HT-29 (cell line): ENCODE results near the gene HJV. TPM values are rescaled to one million over a fixed set of nuclear protein-coding genes. Genes with fewer than 3 reads are reported as not detected.
"Not testable (repeated sequence)": the region's sequence is repeated elsewhere in the genome, so short reads cannot be mapped to it uniquely, and the experiment has no call there.

Experiments used
- DNase-seq: peaks from one replicate; pipeline ENCODE4 v3.0.0-alpha.2; 2015; ENCODE audit warnings: low spot score
- total RNA-seq: library from RNA; depleted of rRNA; stranded (reverse); fragments of >200 nt; shearing (Covaris generic); gene quantifications from 2 replicates; pipeline ENCODE4 v1.2.3, GENCODE V29; 2014; rRNA removed

The HJV gene
- total RNA-seq = not detected in 2 replicates

DNA sequence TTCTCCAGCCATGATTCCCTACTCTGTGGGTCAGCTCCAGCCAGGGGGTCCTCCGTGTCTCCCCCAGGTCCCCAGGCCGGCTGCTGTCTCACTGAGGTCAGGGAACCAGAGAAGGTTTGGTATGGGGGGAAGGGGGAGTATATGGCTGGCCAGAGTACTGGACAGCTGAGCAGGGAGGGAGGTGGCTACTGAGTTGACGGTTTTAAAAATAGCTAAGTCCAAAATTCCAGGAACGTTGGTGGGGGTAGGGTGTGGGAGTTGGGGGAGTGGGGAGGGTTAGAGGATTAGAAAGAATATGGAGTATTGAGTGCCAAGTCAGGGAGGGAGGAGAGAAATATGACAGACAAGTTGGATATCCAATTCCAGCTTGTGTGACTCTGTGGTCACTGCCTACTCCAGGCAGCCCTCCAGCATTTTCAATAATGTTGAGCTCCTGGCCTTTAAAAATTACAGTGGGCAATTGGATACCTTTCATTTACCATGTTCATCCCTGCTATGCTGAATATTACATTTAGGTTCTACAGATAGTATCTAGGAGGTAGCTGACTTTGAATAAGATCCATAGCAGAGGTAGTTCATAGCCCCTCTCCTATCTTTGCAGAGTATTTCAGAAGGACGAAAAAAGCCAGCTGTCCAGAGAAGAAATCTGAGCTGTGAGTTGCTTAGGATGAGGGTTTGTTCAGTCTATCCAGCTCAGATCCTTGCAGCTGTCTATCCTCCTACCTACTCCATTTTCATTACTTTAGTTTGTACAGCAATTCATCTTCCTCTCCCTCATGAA lies at the start of gene HJV:
HJV (minus strand) TSS at position 114 of the 781 bp plus-strand sequence. CDS start 1,504 bp downstream, outside the sequence.
- no peak for DNase-seq

DNA sequence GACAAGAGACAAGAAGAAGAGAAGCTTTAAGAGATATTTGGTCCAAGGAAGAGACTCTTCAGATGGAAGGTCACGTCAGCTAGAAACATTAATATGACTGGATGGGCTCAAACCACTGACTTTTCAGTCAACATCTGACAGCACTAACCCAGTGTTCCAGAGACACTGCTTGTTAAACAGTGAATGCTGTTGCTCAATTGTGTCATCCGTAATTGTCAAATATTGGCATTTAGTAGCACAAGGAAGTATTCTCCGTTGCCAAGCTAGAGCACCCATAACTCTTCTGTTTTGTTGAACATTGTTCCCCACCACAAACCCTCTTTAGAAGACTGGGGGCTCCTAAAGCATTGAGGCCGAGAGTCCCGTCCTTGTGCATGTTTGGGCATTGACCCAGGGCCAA lies 37.6 kb upstream of the HJV start:
- not testable (repeated sequence) for DNase-seq

DNA sequence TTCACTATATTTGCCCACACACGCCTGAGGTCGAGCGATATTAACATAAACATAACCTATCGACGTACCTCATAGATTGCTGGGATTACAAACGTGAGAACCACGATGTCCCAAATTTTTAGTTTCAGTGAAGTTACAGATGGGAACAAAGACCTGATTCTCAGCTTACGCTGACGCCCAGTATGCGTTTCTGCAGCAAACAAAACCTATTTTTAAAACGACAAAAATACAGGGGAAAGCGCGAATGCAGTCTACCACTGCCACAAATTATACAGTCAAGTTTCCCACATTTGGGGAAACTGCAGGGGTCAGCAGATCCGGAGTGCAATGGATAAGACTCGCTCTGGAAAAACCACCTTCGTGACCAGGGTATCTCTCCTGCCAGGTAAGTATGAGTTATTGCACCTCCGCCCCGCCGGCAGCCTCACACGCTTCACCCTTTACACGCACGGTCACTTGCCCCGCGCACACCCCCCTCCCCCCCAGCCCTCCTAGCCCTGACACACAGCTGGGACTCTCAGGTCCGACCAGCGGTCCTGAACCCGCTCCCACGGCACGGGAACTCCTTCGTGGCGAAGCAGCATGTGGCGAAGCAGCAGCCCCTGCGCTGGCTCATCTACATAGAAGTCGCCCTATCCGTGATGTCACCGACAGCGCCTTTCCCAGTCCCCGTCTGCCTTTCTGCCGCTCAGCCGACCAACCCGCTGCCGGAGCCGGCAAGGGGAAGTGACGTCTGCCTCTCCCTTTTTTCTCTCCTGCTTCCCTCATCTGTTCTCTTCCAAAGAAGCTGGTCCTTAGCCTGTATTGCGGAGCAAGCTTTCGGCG lies 30.5 kb upstream of the HJV start:
- peak; percentile 97 for DNase-seq

DNA sequence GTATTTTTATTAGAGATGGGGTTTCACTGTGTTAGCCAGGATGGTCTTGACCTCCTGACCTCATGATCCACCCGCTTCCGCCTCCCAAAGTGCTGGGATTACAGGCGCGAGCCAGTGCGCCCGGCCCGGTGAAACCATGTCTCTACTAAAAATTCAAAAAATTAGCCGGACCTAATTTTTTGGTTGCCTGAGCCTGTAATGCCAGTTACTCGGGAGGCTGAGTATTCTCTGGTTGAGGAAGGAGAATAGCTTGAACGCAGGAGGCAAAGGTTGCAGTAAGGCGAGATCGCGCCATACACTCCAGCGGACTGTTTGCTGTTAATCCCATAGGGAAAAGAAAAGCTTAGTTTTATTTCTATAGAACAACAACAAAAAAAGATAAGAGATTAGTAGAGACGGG lies 29.9 kb upstream of the HJV start:
- DNase-seq = no peak

- DNase-seq = not testable (repeated sequence)
Measured at GRCh38 chr1:146050652-146050963, 29.1 kb upstream of the HJV start.

- DNase-seq = peak; percentile 8
Measured at GRCh38 chr1:146049866-146050651, 28.5 kb upstream of the HJV start.

DNA sequence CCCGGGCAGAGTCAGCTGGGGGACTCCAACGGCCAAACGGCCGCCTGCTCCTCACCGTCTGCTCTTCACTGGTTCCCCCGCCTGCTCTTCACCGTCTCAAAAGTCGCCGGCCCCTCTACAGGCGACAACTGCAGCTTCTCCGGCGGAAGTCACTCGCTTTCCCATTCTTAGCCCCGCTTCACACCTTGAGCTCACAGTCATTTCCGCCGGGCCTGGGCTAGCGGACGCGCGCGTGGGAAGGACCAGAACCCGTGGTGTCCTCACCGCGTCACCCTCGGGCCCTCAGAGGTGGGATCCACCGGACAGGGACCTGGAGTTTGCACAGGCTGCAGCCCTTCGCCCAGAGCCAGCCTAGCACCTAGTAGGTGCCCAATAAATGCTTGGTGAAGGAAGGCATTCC lies 27.9 kb upstream of the HJV start:
- no peak for DNase-seq

- DNase-seq = not testable (repeated sequence)
Measured at GRCh38 chr1:146048514-146049115, 27.1 kb upstream of the HJV start.

GRCh38 chr1:146046664-146047063 lies 25.1 kb upstream of the HJV start:
- DNase-seq = no peak

- DNase-seq = no peak
Measured at GRCh38 chr1:146039844-146040194, 18.3 kb upstream of the HJV start.

- peak; percentile 99 for DNase-seq
Measured at GRCh38 chr1:146036965-146037646, 15.6 kb upstream of the HJV start.

DNA sequence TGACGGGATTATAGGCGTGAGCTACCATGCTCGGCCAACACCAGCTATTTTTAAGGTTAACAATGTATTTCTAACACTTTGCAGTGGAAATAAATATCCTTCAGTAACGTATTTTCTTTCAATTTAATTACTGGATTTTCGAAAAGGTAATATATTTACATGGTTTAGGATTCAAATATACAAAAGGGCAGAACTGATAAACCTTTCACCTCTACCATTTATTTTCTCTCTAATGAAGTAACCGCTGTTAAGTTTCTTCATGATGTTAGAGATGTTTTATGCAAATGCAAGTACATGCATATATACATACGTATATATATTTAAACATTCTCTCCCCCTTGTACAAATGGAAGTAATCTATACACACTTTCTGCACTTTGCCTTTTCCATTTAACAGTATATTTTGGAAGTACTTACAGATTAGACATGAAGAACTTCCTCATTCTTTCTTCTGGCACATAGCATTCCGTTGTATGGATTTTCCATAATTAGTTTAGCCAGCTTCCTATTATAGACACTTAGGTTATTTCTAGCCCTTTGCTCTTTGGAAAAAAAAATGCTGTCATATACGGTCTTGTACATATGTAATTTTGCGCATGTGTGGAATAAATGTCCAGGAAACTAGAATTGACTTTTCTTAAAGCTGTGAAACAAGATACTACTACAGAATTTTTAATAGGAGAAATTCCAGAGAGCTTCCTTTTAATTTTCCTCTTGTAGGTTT lies 14.9 kb upstream of the HJV start:
- no peak for DNase-seq

DNA sequence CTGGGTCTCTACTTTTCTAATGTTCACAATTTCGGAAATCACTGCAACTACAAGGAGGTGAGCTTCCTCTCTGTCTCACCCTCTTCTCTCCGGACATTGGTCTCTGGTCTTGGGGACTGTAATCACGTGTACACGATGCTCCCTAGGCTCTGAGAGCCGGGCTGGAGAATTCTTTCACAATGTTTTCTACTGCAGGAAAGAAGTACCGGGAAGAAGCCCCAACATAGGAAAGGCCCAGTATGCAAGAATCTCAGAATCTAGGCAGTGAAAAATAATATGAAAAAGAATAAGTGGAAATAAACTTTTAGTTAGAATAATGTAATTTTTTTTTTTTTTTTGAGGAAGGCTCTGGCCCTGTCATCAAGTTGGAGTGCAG lies 13.5 kb upstream of the HJV start:
- DNase-seq = peak; percentile 84

- peak; percentile 68 for DNase-seq
Measured at GRCh38 chr1:146032631-146033219, 11.2 kb upstream of the HJV start.

GRCh38 chr1:146031476-146031875 lies 9.9 kb upstream of the HJV start:
- no peak for DNase-seq

- no peak for DNase-seq
Measured at GRCh38 chr1:146029117-146029516, 7.6 kb upstream of the HJV start.

GRCh38 chr1:146026650-146027049 lies 5.1 kb upstream of the HJV start:
- not testable (repeated sequence) for DNase-seq

DNA sequence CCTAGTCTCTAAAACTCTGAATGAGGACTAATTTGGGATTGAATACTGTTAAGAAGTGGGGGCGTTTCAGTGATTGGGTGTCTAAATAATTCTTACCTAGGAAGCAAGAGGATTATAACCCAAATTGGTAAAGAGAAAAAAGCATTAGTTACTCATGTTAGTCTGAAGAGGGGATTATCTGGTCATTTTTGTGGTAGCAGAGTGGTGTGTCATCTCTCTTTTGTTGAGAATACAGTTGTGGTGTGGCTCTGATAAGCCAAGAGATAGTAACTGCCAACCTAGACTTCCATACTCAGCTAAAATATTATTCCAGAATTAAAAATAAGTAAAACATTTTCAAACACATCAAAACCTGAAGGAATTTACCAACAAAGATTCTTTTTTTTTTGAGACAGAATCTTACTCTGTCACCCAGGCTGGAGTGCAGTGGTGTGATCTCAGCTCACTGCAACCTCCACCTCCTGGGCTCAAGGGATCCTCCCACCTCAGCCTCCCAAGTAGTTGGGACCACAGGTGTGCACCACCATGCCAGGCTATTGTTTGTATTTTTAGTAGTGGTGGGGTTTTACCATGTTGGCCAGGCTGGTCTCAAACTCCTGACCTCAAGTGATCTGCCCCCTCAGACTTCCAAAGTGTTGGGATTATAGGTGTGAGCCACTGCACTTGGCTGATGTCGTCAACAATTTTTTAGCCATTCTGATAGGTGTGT lies 4.4 kb upstream of the HJV start:
- not testable (repeated sequence) for DNase-seq

DNA sequence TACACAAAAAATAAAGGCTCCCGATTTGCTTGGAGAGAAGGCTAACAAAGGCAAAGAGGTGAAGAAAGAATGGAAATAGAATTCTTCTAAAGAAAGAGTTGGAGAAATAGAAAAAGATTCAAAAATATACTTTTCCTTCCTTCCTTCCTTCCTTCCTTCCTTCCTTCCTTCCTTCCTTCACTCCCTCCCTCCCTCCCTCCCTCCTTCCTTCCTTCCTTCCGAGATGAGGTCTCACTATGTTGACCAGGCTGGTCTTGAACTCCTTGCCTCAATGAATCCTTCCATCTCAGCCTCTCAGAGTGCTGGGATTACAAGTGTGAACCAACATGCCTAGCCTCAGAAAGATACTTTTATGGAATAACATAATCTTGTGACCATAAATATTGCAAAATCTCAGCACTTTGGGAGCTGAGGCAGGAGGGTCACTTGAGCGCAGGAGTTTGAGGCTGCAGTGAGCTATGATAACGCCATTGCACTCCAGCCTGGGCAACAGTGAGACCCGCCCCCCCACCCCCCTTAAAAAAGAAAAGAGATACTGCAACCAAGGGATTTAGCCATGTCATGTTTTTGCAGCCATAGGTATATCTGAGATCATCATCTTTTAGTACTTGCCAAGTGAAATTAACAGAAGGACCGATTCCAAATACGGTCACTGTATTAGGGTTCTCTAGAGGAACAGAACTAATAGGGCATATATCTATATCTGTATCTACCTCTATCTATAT lies 1.0 kb upstream of the HJV start:
- no peak for DNase-seq
